Purkinje cell (primary cell): ENCODE measurements around the gene RBM43. TPM values are rescaled to one million over a fixed set of nuclear protein-coding genes. Genes with fewer than 3 reads are reported as not detected.

Experiments
- polyA plus RNA-seq: library from polyadenylated mRNA; unstranded; fragments of >200 nt; fragmentation: Nextera tagmentation; gene quantifications from 2 replicates; pipeline ENCODE4 v1.2.1, GENCODE V29; 2014

The RBM43 gene
- 2.4 and 3.4 TPM in 2 replicates for polyA plus RNA-seq

DNA sequence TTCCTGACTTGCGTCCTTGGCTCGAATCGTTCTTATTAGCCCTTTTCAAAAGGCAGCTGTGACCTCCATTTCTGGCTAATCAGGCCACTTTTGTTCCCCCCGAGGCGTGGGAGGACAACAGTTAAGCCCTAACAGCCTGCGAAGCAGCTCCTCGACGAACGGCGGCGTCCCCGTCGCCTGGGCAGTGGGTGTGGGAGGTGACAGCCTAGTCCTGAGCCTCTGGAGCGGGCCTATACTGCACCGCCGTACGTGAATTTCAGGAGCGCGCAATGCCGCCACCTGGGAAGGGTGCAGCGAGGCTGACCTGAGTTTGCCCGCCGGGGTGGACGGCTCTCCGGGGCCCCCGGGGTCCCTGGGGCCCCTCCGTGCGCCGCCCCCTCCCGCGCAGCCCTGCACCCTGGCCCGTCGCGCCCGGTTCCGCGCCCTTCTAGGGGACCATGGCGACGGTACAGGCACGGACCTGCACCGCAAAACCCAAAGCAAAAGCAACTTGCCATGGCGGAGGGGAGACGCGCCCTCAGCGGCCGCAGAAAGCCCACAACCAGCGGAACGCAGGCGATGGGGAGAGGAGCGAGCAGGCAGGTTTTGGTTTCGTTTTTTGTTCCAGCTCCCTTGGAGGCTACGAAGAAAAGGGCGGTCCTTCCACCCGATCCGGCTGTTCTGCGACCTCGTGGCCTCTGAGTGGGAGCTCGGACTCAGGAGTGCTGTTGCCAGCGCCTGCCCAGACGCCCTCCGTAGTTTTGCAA is at the start of gene RBM43:
Gene RBM43, minus strand, starts transcription at position 633 of the 746 bp plus-strand sequence. Its CDS starts 136 bp downstream, at position 497.

Other genes with a start within 250 kb of the RBM43 start
- gene NMI, start 27.8 kb upstream of the RBM43 start, polyA plus RNA-seq, result 0.15 TPM in 1 of 2 replicates, not detected in the other
- gene TNFAIP6, start 95.7 kb upstream of the RBM43 start, polyA plus RNA-seq, result 0.17 and 1.4 TPM in 2 replicates
- 12.3 and 15.2 TPM in 2 replicates for gene RIF1, start 148.0 kb upstream of the RBM43 start, polyA plus RNA-seq